PC-3 (cell line): ENCODE measurements around the gene SERPINF2. TPM values are rescaled to one million over a fixed set of nuclear protein-coding genes. Genes with fewer than 3 reads are reported as not detected.

Source experiments
- ATAC-seq: fragments of 200-7000 bp; cut with Tn5 transposase; 2 replicates; pipeline ENCODE4 v1.9.1; 2020; ENCODE audit warnings: mild to moderate bottlenecking, moderate library complexity
- BruUV-seq: library from RNA; stranded (reverse); fragments of 400-500 nt; replicated peaks from 2 replicates; lab custom pipeline; 2021; lab: Mats Ljungman, UMichigan
- CTCF ChIA-PET: fragments of 300-600 bp; sonication (Branson Sonifier 250); formaldehyde crosslinking; loops from one replicate; lab custom pipeline; 2022; ENCODE audit warnings: antibody characterized with exemption; lab: Charles Lee
- POLR2A ChIA-PET: fragments of 300-600 bp; sonication (Branson Sonifier 250); formaldehyde crosslinking; loops from one replicate; lab custom pipeline; 2022; ENCODE audit warnings: antibody characterized with exemption; ENCODE audit not compliant: unreplicated experiment; lab: Charles Lee
- DNase-seq: peaks from one replicate; pipeline ENCODE4 v3.0.0-alpha.2; 2015
- H2AFZ ChIP-seq: fragments of 300-600 bp; sonication (generic); 2 replicates; pipeline ENCODE4 v1.6.0; 2016; ENCODE audit warnings: antibody characterized with exemption, low read length
- H3F3A ChIP-seq: fragments of 300-600 bp; sonication (generic); one replicate; pipeline ENCODE4 v1.6.0; 2017; ENCODE audit warnings: antibody characterized with exemption, low read length, control low read depth, mild to moderate bottlenecking; ENCODE audit not compliant: unreplicated experiment
- H3K27ac ChIP-seq: fragments of 300-600 bp; sonication (generic); 2 replicates; pipeline ENCODE4 v1.5.1; 2016; ENCODE audit warnings: mild to moderate bottlenecking, low read length
- H3K27me3 ChIP-seq: fragments of 300-600 bp; sonication (generic); 2 replicates; pipeline ENCODE4 v1.6.1; 2016; ENCODE audit warnings: low read length, mixed read lengths
- H3K36me3 ChIP-seq: fragments of 300-600 bp; sonication (generic); 2 replicates; pipeline ENCODE4 v1.6.1; 2016; ENCODE audit warnings: low read depth, mixed run types, low read length, mixed read lengths
- H3K4me1 ChIP-seq: fragments of 300-600 bp; sonication (generic); 2 replicates; pipeline ENCODE4 v1.5.1; 2016; ENCODE audit warnings: low read length; ENCODE audit not compliant: insufficient read depth
- H3K4me2 ChIP-seq: fragments of 300-600 bp; sonication (generic); 2 replicates; pipeline ENCODE4 v1.6.0; 2016; ENCODE audit warnings: low read length
- H3K4me3 ChIP-seq: fragments of 300-600 bp; sonication (generic); 2 replicates; pipeline ENCODE4 v1.5.1; 2016; ENCODE audit warnings: mild to moderate bottlenecking, low read length, mixed read lengths
- H3K79me2 ChIP-seq: fragments of 300-600 bp; sonication (generic); 2 replicates; pipeline ENCODE4 v1.6.1; 2017; ENCODE audit warnings: low read length, mixed read lengths
- H3K9ac ChIP-seq: fragments of 300-600 bp; sonication (generic); 2 replicates; pipeline ENCODE4 v1.6.0; 2016; ENCODE audit warnings: mild to moderate bottlenecking, low read length
- H3K9me2 ChIP-seq: fragments of 300-600 bp; sonication (generic); replicated peaks from 2 replicates; pipeline ENCODE4 v1.6.1; 2016; ENCODE audit warnings: mixed run types, low read length, mixed read lengths
- H3K9me3 ChIP-seq: fragments of 300-600 bp; sonication (generic); 2 replicates; pipeline ENCODE4 v1.6.1; 2016; ENCODE audit warnings: low read length, mixed read lengths
- H4K20me1 ChIP-seq: fragments of 300-600 bp; sonication (generic); 2 replicates; pipeline ENCODE4 v1.6.1; 2016; ENCODE audit warnings: low read length, mixed read lengths
- CTCF ChIP-seq: fragments of 300-600 bp; sonication (generic); conservative IDR thresholded peaks from 2 replicates; pipeline ENCODE4 v1.5.1; 2017; ENCODE audit warnings: antibody characterized with exemption, low read depth, mild to moderate bottlenecking, low read length
- EZH2 ChIP-seq: fragments of 300-600 bp; sonication (generic); IDR thresholded peaks from one replicate; pipeline ENCODE4 v1.6.1; 2017; ENCODE audit warnings: antibody characterized with exemption, mild to moderate bottlenecking, low read length; ENCODE audit not compliant: unreplicated experiment
- EZH2phosphoT487 ChIP-seq: fragments of 300-600 bp; sonication (generic); IDR thresholded peaks from 2 replicates; pipeline ENCODE4 v1.6.1; 2018; ENCODE audit warnings: mild to moderate bottlenecking, antibody characterized with exemption, low read length, borderline replicate concordance
- intact Hi-C: fragments of 100-400 bp; cut with micrococcal nuclease; formaldehyde crosslinking; loops from 2 replicates; pipeline ENCODE4 v1.9.0; 2023
- total RNA-seq: library from RNA; depleted of rRNA; stranded (reverse); fragments of >200 nt; gene quantifications from 2 replicates; pipeline ENCODE4 v1.2.3, GENCODE V29; 2014

Gene SERPINF2
- total RNA-seq, 1 experiment from 2014 or later = 2.5 TPM

DNA sequence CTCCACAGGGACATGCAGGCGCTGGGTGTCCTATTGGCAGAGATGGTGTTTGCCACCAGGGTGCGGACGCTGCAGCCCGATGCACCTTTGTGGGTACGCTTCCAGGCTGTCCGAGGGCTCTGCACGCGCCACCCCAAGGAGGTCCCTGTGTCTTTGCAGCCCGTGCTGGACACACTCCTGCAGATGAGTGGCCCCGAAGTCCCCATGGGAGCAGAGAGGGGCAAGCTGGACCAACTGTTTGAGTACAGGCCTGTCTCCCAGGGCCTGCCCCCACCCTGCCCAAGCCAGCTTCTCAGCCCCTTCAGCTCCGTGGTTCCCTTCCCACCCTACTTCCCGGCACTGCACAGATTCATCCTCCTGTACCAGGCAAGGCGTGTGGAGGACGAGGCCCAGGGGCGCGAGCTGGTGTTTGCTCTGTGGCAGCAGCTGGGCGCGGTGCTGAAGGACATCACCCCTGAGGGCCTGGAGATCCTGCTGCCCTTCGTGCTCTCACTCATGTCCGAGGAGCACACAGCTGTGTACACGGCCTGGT is 15.3 kb upstream of the SERPINF2 start:
- H3K4me2 ChIP-seq = no peak overlapping the region
- no peaks in the 10 kb centered on the region for H3F3A ChIP-seq
- TF ChIP-seq EZH2 (no peak), EZH2phosphoT487 (no peak), CTCF (no peak)
- H3K9ac ChIP-seq = no peak overlapping the region
- H3K4me1 ChIP-seq = peaks cover 8% of the 10 kb centered on the region; the same call in 1 of the 2 replicates
- intact Hi-C loops = no loop called here
- H3K9me3 ChIP-seq = no peaks in the 10 kb centered on the region
- no peaks in the 10 kb centered on the region for H3K36me3 ChIP-seq
- H3K9me2 ChIP-seq = no peaks in the 10 kb centered on the region
- ATAC-seq = no peak
- ChIA-PET POLR2A (no interaction called here), CTCF (no interaction called here)
- peaks cover 16% of the 10 kb centered on the region; the same call in 1 of the 2 replicates for H3K79me2 ChIP-seq
- H3K27me3 ChIP-seq = no peaks in the 10 kb centered on the region
- no peak overlapping the region for H3K4me3 ChIP-seq
- H2AFZ ChIP-seq = no peak overlapping the region
- no peak overlapping the region for H3K27ac ChIP-seq
- DNase-seq = no peak
- no peaks in the 10 kb centered on the region for H4K20me1 ChIP-seq
- no TSS peak for BruUV-seq

- no TSS peak for BruUV-seq
- Histone ChIP-seq H3K9ac (no peak overlapping the region), H2AFZ (no peak overlapping the region), H3K79me2 (peaks cover 16% of the 10 kb centered on the region; the same call in 1 of the 2 replicates), H3F3A (no peaks in the 10 kb centered on the region), H3K4me3 (no peak overlapping the region), H3K27me3 (no peaks in the 10 kb centered on the region), H3K9me3 (no peaks in the 10 kb centered on the region), H3K9me2 (no peaks in the 10 kb centered on the region), H3K4me2 (no peak overlapping the region), H3K4me1 (peaks cover 8% of the 10 kb centered on the region; the same call in 1 of the 2 replicates), H3K27ac (no peak overlapping the region), H3K36me3 (no peaks in the 10 kb centered on the region), H4K20me1 (no peaks in the 10 kb centered on the region)
- TF ChIP-seq CTCF (no peak), EZH2phosphoT487 (no peak), EZH2 (no peak)
- intact Hi-C loops = no loop called here
- ATAC-seq (no peak), DNase-seq (no peak)
- CTCF ChIA-PET = no interaction called here
- POLR2A ChIA-PET = no interaction called here
Measured at GRCh38 chr17:1727876-1728630, 14.6 kb upstream of the SERPINF2 start.

DNA sequence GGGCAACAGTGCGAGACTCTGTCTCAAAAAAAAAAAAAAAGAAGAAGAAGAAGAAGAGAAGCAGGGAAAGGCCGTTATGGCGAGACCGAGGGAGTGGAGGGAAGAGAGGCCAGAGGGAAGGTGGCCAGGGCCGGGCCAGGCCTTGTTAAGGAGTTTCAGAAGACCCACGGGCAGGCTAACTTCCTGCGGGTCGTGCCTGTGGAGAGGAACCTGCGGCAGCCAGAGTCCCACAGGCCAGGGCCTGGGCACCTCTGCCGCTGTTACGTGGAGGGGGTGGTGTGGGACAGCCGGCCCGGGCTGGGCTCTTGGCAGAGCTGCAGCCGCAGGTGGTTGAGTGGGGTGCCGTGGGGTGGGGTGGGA is 12.7 kb upstream of the SERPINF2 start:
- no peak for ATAC-seq
- CTCF ChIA-PET = no interaction called here
- no peaks in the 10 kb centered on the region for H4K20me1 ChIP-seq

More for the DNA sequence above, 12.7 kb upstream of the SERPINF2 start:
- DNase-seq = no peak
- no peak overlapping the region for H3K4me3 ChIP-seq
- no peak overlapping the region for H2AFZ ChIP-seq
- peaks cover 15% of the 10 kb centered on the region; the same call in 1 of the 2 replicates for H3K79me2 ChIP-seq
- H3K27ac ChIP-seq = no peak overlapping the region
- no peaks in the 10 kb centered on the region for H3K9me3 ChIP-seq
- TF ChIP-seq EZH2 = no peak
- TF ChIP-seq EZH2phosphoT487 = no peak
- TF ChIP-seq CTCF = no peak
- no peak overlapping the region for H3K4me2 ChIP-seq
- H3F3A ChIP-seq = no peaks in the 10 kb centered on the region
- peaks cover 7% of the 10 kb centered on the region; the same call in 1 of the 2 replicates for H3K4me1 ChIP-seq
- POLR2A ChIA-PET = no interaction called here
- H3K9ac ChIP-seq = no peak overlapping the region
- intact Hi-C loops = no loop called here
- no peaks in the 10 kb centered on the region for H3K9me2 ChIP-seq
- no peaks in the 10 kb centered on the region for H3K36me3 ChIP-seq
- no peaks in the 10 kb centered on the region for H3K27me3 ChIP-seq
- BruUV-seq = no TSS peak
